ENCODE results near the gene CERKL. TPM values are rescaled to one million over a fixed set of nuclear protein-coding genes. Genes with fewer than 3 reads are reported as not detected.

The CERKL gene
- total RNA-seq, 1 experiment from 2014 or later = 0.24 TPM

GRCh38 chr2:181678861-181679543, 22.1 kb upstream of the CERKL start (continued):
- TF ChIP-seq ATF2 (CRISPR knock-in tag; IDR thresholded peaks at IDR 0.05; ENCODE audit: borderline replicate concordance, low read depth) (no peak), FOXP4 (CRISPR knock-in tag; IDR thresholded peaks at IDR 0.05) (no peak), ZNF263 (CRISPR knock-in tag; IDR thresholded peaks at IDR 0.05; ENCODE audit: low read depth) (no peak), SP1 (CRISPR knock-in tag; conservative IDR thresholded peaks at IDR 0.05) (no peak), OVOL2 (CRISPR knock-in tag; IDR thresholded peaks at IDR 0.05; ENCODE audit: borderline replicate concordance) (no peak), ZBTB21 (CRISPR knock-in tag; IDR thresholded peaks at IDR 0.05; ENCODE audit: borderline replicate concordance) (no peak), GABPB1 (CRISPR knock-in tag; IDR thresholded peaks at IDR 0.05) (no peak), ESRRA (CRISPR knock-in tag; IDR thresholded peaks at IDR 0.05; ENCODE audit: borderline replicate concordance) (no peak), ZNF281 (CRISPR knock-in tag; IDR thresholded peaks at IDR 0.05) (no peak)

GRCh38 chr2:181677912-181678586, 21.1 kb upstream of the CERKL start:
- peak; percentile 71 for ATAC-seq
- Mint-ChIP-seq H3K27ac (no peak overlapping the region), H3K9me3 (no peaks in the 10 kb centered on the region), H3K36me3 (no peaks in the 10 kb centered on the region), H3K4me3 (peak overlapping the region; percentile 77), H3K4me1 (peaks cover 50% of the 10 kb centered on the region), H3K27me3 (ENCODE audit: low read depth) (peaks cover 92% of the 10 kb centered on the region)
- ChIA-PET POLR2A (no interaction called here), CTCF (interaction anchor here (1.5 kb wide), 1 partner anchor 20 kb away, joined by 5 read pairs; no protein-coding TSS in a partner anchor)
- peak; percentile 94 for DNase-seq (ENCODE audit: low spot score)
- TF ChIP-seq TEAD4 (CRISPR knock-in tag; IDR thresholded peaks at IDR 0.05) (peak; percentile 63; the same call in 1 of the 2 replicates), ZNF532 (CRISPR knock-in tag; IDR thresholded peaks at IDR 0.05; ENCODE audit: borderline replicate concordance) (no peak), SMAD4 (CRISPR knock-in tag; IDR thresholded peaks at IDR 0.05) (no peak), MXD4 (CRISPR knock-in tag; IDR thresholded peaks at IDR 0.05; ENCODE audit: borderline replicate concordance) (no peak), STAT6 (CRISPR knock-in tag; conservative IDR thresholded peaks at IDR 0.05; ENCODE audit: low read depth) (0 out of 2 replicates have a peak, but pooled peaks have one; percentile 41), PREB (CRISPR knock-in tag; IDR thresholded peaks at IDR 0.05; ENCODE audit: borderline replicate concordance) (peak; percentile 85; the same call in 1 of the 2 replicates), NR2C2 (CRISPR knock-in tag; IDR thresholded peaks at IDR 0.05) (peak; percentile 71), SOX15 (CRISPR knock-in tag; IDR thresholded peaks at IDR 0.05) (no peak), SP1 (CRISPR knock-in tag; conservative IDR thresholded peaks at IDR 0.05) (peak; percentile 70), ATF2 (CRISPR knock-in tag; IDR thresholded peaks at IDR 0.05; ENCODE audit: borderline replicate concordance, low read depth) (no peak)

All from WTC11 (cell line).